ENCODE measurements around the gene OR2T2.
"Not testable (repeated sequence)": the region's sequence is repeated elsewhere in the genome, so short reads cannot be mapped to it uniquely, and the experiment has no call there.

The OR2T2 gene

DNA sequence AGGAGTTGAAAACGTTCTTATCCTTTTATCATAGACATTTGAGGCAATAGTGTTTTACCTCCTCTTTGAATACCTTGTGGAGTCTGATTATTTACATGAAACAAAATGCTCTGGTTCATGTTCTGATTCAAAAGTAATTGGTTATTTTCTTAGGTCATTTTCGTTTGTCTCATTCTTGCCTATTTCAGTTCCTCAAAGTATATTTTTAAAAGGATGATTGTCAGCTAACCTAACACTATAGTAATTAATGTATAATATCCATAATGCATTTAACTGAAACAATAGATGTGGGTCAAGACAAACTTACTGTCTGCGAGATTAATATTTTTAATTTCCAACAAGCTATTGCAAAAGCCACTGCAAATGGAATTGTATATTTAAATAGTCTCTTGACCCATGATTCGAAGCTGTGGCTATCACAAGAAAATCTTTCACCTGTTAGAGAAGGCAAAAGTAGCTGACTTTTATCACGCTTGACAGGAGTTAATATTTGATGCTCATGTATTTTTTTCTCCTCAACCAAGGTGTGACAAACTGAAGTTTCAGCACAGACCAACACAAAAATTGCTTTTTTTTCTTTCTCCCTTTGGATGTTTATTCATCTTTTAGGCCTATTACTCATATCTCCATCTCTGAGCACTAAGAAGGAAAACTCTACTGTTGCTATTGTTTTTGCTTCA lies 5.2 kb downstream of the OR2T2 start:
- H3K79me2 ChIP-seq (ENCODE audit: insufficient read depth, low read length); H3K4me3 ChIP-seq (ENCODE audit: low read depth, low read length, poor library complexity, severe bottlenecking); H4K20me1 ChIP-seq (ENCODE audit: insufficient read depth, low read length); H3K4me1 ChIP-seq (ENCODE audit: insufficient read depth, low read length, severe bottlenecking); H3K27ac ChIP-seq (ENCODE audit: low read depth, low read length, poor library complexity, severe bottlenecking); H3F3A ChIP-seq (ENCODE audit: insufficient read depth, low read length); H3K4me2 ChIP-seq (ENCODE audit: low read length); H3K9ac ChIP-seq (ENCODE audit: low read length); H2AFZ ChIP-seq (ENCODE audit: low read length); H3K9me3 ChIP-seq (ENCODE audit: low read length); H3K9me2 ChIP-seq (ENCODE audit: low read depth, low read length); H3K36me3 ChIP-seq (ENCODE audit: insufficient read depth, low read length); H3K27me3 ChIP-seq (ENCODE audit: insufficient read depth, low read length): not testable (repeated sequence)

DNA sequence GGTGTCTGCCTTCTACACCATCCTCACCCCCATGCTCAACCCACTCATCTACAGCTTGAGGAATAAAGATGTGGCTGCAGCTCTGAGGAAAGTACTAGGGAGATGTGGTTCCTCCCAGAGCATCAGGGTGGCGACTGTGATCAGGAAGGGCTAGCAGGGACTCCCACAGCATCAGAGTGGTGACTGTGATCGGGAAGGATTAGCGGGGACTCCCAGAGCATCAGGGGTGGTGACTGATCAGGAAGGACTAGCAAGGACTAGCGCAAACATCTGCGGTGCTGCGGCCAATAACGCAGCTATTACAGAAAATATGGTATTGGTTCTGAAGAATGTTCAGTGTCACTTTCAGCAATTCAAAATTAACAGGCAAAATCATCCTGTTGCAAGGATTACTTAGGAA lies 8.2 kb downstream of the OR2T2 start:
- not testable (repeated sequence) for H3K4me3 ChIP-seq (ENCODE audit: low read depth, low read length, poor library complexity, severe bottlenecking); H4K20me1 ChIP-seq (ENCODE audit: insufficient read depth, low read length); H3F3A ChIP-seq (ENCODE audit: insufficient read depth, low read length); H3K79me2 ChIP-seq (ENCODE audit: insufficient read depth, low read length); H2AFZ ChIP-seq (ENCODE audit: low read length); H3K9me3 ChIP-seq (ENCODE audit: low read length); H3K4me2 ChIP-seq (ENCODE audit: low read length); H3K4me1 ChIP-seq (ENCODE audit: insufficient read depth, low read length, severe bottlenecking); H3K27ac ChIP-seq (ENCODE audit: low read depth, low read length, poor library complexity, severe bottlenecking); H3K36me3 ChIP-seq (ENCODE audit: insufficient read depth, low read length); H3K9me2 ChIP-seq (ENCODE audit: low read depth, low read length); H3K9ac ChIP-seq (ENCODE audit: low read length); H3K27me3 ChIP-seq (ENCODE audit: insufficient read depth, low read length)

DNA sequence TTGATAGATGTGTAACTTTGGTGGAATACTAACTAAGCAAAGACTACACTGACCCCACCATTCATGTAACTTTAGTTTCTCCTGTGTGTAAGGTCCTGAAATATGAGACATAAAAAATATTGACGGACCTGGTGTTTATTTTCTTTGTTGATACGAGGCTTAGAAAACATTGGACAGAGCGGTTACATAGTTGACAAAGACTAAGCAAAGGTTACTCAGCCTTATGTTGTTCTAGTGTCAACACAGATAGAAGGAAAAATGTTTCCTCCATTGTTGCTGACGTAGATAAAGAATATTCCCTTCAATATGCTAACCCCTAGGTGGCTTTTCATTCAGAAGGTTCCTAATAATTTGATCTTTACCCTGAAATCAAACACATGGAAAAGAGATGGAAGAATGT lies 9.6 kb downstream of the OR2T2 start:
- H3K79me2 ChIP-seq (ENCODE audit: insufficient read depth, low read length); H3K4me1 ChIP-seq (ENCODE audit: insufficient read depth, low read length, severe bottlenecking); H3K9me3 ChIP-seq (ENCODE audit: low read length); H3K4me3 ChIP-seq (ENCODE audit: low read depth, low read length, poor library complexity, severe bottlenecking); H4K20me1 ChIP-seq (ENCODE audit: insufficient read depth, low read length); H3K27ac ChIP-seq (ENCODE audit: low read depth, low read length, poor library complexity, severe bottlenecking); H2AFZ ChIP-seq (ENCODE audit: low read length); H3K9me2 ChIP-seq (ENCODE audit: low read depth, low read length); H3K9ac ChIP-seq (ENCODE audit: low read length); H3F3A ChIP-seq (ENCODE audit: insufficient read depth, low read length); H3K4me2 ChIP-seq (ENCODE audit: low read length); H3K27me3 ChIP-seq (ENCODE audit: insufficient read depth, low read length); H3K36me3 ChIP-seq (ENCODE audit: insufficient read depth, low read length): not testable (repeated sequence)

DNA sequence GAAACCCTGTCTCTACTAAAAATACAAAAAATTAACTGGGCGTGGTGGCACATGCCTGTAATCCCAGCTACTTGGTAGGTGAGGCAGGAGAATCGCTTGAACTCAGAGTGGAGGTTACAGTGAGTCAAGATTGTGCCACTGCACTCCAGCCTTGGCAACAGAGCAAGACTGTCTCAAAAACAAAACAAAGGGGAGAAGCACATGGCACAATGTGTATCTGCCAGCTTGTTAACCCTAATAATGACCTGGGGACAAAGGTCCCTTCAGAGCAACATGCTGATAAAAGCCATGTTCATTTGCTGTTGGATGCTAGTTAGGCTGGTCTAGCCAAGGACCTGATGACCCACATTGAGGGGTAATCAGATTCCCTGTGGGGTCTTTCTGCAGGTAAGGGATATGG lies 11.2 kb downstream of the OR2T2 start:
- not testable (repeated sequence) for H3F3A ChIP-seq (ENCODE audit: insufficient read depth, low read length); H3K9me2 ChIP-seq (ENCODE audit: low read depth, low read length); H3K4me1 ChIP-seq (ENCODE audit: insufficient read depth, low read length, severe bottlenecking); H3K36me3 ChIP-seq (ENCODE audit: insufficient read depth, low read length); H3K9ac ChIP-seq (ENCODE audit: low read length); H3K4me3 ChIP-seq (ENCODE audit: low read depth, low read length, poor library complexity, severe bottlenecking); H3K9me3 ChIP-seq (ENCODE audit: low read length); H3K27me3 ChIP-seq (ENCODE audit: insufficient read depth, low read length); H2AFZ ChIP-seq (ENCODE audit: low read length); H3K4me2 ChIP-seq (ENCODE audit: low read length); H3K79me2 ChIP-seq (ENCODE audit: insufficient read depth, low read length); H4K20me1 ChIP-seq (ENCODE audit: insufficient read depth, low read length); H3K27ac ChIP-seq (ENCODE audit: low read depth, low read length, poor library complexity, severe bottlenecking)

DNA sequence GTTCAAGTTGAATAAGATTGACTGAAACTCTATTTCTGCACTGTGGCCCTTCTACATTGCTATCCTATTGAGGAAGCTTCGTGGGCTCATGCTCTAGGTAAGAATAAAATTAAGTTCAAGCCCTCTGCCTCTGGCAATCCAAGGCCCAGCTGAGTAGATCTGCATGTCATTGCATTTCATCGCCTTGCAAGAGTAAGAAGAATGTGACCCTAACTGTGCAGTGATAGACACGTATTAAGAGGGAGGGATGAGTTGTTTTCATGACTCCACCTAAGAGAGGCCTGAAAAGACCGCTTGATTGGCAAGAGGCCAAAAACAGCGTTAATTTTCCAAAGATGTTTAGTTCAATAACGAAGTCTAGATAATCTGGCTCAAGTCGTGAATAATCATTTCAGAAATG lies 13.7 kb downstream of the OR2T2 start:
- H3F3A ChIP-seq (ENCODE audit: insufficient read depth, low read length); H3K27me3 ChIP-seq (ENCODE audit: insufficient read depth, low read length); H3K79me2 ChIP-seq (ENCODE audit: insufficient read depth, low read length); H3K9ac ChIP-seq (ENCODE audit: low read length); H4K20me1 ChIP-seq (ENCODE audit: insufficient read depth, low read length); H2AFZ ChIP-seq (ENCODE audit: low read length); H3K4me3 ChIP-seq (ENCODE audit: low read depth, low read length, poor library complexity, severe bottlenecking); H3K4me2 ChIP-seq (ENCODE audit: low read length); H3K36me3 ChIP-seq (ENCODE audit: insufficient read depth, low read length); H3K9me3 ChIP-seq (ENCODE audit: low read length); H3K9me2 ChIP-seq (ENCODE audit: low read depth, low read length); H3K27ac ChIP-seq (ENCODE audit: low read depth, low read length, poor library complexity, severe bottlenecking); H3K4me1 ChIP-seq (ENCODE audit: insufficient read depth, low read length, severe bottlenecking): not testable (repeated sequence)
